ENCODE results near the gene TCF7L2.

DNA sequence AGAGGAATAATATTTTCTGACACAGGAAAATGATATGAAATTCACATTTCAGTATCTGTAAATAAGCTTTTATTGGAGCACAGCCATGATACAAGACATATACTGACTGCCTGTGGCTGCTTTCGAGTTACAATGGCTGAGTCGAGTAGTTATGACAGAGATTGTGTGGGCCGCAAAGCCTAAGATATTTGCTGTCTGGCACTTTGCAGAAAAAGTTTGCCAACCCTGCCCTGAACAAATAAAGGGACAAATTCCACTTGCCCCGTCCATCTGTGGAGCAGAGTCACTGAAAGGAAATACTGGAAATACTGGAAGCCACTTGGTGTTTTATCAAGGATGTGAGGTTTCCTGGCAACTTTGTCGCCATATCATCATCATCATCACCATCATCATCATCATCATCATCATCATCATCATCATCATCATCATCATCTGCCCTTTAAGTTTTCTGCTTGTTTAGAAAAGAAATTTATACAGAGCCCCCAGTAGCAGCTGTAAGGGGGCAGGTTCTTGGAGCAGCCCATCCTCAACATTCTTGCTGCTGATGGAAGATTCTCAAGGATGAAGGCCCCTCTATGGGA is 85.8 kb downstream of the TCF7L2 start:
- TF ChIP-seq, protein P1, sequence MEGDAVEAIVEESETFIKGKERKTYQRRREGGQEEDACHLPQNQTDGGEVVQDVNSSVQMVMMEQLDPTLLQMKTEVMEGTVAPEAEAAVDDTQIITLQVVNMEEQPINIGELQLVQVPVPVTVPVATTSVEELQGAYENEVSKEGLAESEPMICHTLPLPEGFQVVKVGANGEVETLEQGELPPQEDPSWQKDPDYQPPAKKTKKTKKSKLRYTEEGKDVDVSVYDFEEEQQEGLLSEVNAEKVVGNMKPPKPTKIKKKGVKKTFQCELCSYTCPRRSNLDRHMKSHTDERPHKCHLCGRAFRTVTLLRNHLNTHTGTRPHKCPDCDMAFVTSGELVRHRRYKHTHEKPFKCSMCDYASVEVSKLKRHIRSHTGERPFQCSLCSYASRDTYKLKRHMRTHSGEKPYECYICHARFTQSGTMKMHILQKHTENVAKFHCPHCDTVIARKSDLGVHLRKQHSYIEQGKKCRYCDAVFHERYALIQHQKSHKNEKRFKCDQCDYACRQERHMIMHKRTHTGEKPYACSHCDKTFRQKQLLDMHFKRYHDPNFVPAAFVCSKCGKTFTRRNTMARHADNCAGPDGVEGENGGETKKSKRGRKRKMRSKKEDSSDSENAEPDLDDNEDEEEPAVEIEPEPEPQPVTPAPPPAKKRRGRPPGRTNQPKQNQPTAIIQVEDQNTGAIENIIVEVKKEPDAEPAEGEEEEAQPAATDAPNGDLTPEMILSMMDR (IDR thresholded peaks at IDR 0.05) = no peak
- no peak for TF ChIP-seq POLR2A (IDR thresholded peaks at IDR 0.05)
